ENCODE results near the gene SMARCB1. TPM values are rescaled to one million over a fixed set of nuclear protein-coding genes. Genes with fewer than 3 reads are reported as not detected.

The SMARCB1 gene
- total and polyA plus RNA-seq, 3 experiments from 2014 or later = 40.4 to 120 (median 113) TPM

GRCh38 chr22:23837496-23837859, 50.7 kb downstream of the SMARCB1 start:
- Histone ChIP-seq H3K4me1 (ENCODE audit: insufficient read depth, low read length) (peaks cover 11% of the 10 kb centered on the region), H3K36me3 (ENCODE audit: insufficient read depth, low read length) (no peaks in the 10 kb centered on the region), H3K9me3 (ENCODE audit: low read length) (no peaks in the 10 kb centered on the region), H3K27me3 (ENCODE audit: insufficient read depth, low read length, poor library complexity, severe bottlenecking) (no peaks in the 10 kb centered on the region), H3K4me3 (ENCODE audit: low read length) (no peak overlapping the region), H3K27ac (ENCODE audit: low read depth, low read length) (no peak overlapping the region)
- Mint-ChIP-seq H3K27me3 (peaks cover 0 to 2% of the 10 kb centered on the region in 2 donors), H3K27ac (peak overlapping the region in 3 of 8 donors; percentile 56 to 92 (median 68)), H3K4me3 (peak overlapping the region; percentile 43 to 92 (median 76)), H3K36me3 (peaks cover 0 to 24% (median 0%) of the 10 kb centered on the region in 3 donors), H3K4me1 (peaks cover 19 to 29% (median 19%) of the 10 kb centered on the region in 3 donors), H3K9me3 (no peaks in the 10 kb centered on the region)
- POLR2A ChIA-PET = interaction anchor here (1.5 kb wide), 1 partner anchor 20 kb away, joined by 7 read pairs; the partner anchor contains the start of gene SLC2A11
- DNase-seq = no peak
- CTCF ChIA-PET = interaction anchor here (3.0 kb wide), 1 partner anchor 12 kb away, joined by 14 read pairs; no protein-coding TSS in a partner anchor

DNA sequence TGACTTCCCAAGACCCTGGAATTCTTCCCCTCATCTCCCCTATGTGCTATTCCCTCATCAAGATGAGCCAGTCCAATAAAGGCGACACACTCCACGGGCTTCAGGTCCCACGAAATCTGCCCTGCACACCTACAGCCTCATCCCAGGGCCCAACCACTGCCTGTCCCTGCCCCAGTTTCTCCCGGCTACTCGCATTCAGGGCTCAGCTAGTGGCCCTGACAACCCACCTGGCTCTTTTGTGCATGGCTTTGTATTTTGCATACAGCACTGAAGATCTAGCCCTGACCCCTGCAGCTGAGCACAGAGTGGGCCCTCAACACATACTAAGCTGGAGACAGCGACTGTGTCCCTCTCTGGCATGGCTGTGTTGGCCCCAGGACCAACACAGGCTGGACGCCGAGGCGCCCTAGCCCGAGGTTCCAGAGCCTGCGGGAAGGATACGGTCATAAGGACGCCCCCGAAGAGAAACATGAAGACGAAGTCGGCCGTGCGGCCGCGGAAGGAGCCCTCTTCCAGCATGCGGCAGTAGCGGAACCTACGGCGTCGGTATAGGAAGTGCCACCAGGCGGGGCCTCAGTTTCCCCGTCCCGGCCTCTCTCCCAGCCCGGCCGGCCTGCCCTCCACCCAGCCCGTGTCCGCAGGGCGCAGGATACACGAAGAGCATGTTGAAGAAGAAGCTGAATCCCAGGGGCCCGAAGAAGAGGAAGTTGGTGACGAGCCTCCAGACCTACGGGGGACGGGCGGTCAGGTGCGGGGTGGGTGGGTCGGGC, 51.3 kb downstream of the SMARCB1 start:
- Histone ChIP-seq H3K4me1 (ENCODE audit: insufficient read depth, low read length) (peaks cover 11% of the 10 kb centered on the region), H3K4me3 (ENCODE audit: low read length) (peak overlapping the region; percentile 56), H3K9me3 (ENCODE audit: low read length) (no peaks in the 10 kb centered on the region), H3K27ac (ENCODE audit: low read depth, low read length) (no peak overlapping the region), H3K36me3 (ENCODE audit: insufficient read depth, low read length) (no peaks in the 10 kb centered on the region), H3K27me3 (ENCODE audit: insufficient read depth, low read length, poor library complexity, severe bottlenecking) (no peaks in the 10 kb centered on the region)
- DNase-seq = no peak
- H3K36me3 Mint-ChIP-seq = peaks cover 0 to 23% (median 0%) of the 10 kb centered on the region in 3 donors
- H3K4me1 Mint-ChIP-seq = peaks cover 19 to 29% (median 19%) of the 10 kb centered on the region in 3 donors
- H3K27me3 Mint-ChIP-seq = peaks cover 0 to 2% of the 10 kb centered on the region in 2 donors
- ChIA-PET POLR2A (interaction anchor here (0.6 to 1.5 kb wide), 2 partner anchors 19 to 56 kb away, joined by 3 to 7 read pairs; partner anchors contain the start of genes MIF and SLC2A11), CTCF (interaction anchor here (3.0 kb wide), 1 partner anchor 11 kb away, joined by 14 read pairs; no protein-coding TSS in a partner anchor)
- H3K27ac Mint-ChIP-seq = peak overlapping the region; percentile 56 to 98 (median 89)
- H3K9me3 Mint-ChIP-seq = no peaks in the 10 kb centered on the region
- peak overlapping the region; percentile 76 to 93 (median 91) for H3K4me3 Mint-ChIP-seq

GRCh38 chr22:23838681-23839468, 52.1 kb downstream of the SMARCB1 start, which contains the start of gene DERL3:
Gene DERL3 (minus strand): TSS chr22:23839006. CDS start chr22:23838987, 19 bp downstream.
- Mint-ChIP-seq H3K9me3 (no peaks in the 10 kb centered on the region), H3K36me3 (peaks cover 0 to 18% (median 0%) of the 10 kb centered on the region in 3 donors), H3K4me1 (peaks cover 19 to 29% (median 19%) of the 10 kb centered on the region in 3 donors), H3K4me3 (peak within 1 kb of the TSS; percentile 76 to 93 (median 91)), H3K27me3 (peaks cover 0 to 2% of the 10 kb centered on the region in 2 donors), H3K27ac (peak within 1 kb of the TSS; percentile 67 to 98 (median 94))
- ChIA-PET POLR2A (interaction anchor here (1.5 kb wide), 1 partner anchor 18 kb away, joined by 7 read pairs; the partner anchor contains the start of gene SLC2A11), CTCF (interaction anchor here (1.3 to 3.0 kb wide), 2 partner anchors 11 kb away, joined by 4 to 14 read pairs; no protein-coding TSS in a partner anchor)
- Histone ChIP-seq H3K4me1 (ENCODE audit: insufficient read depth, low read length) (peaks cover 11% of the 10 kb centered on the region), H3K9me3 (ENCODE audit: low read length) (no peaks in the 10 kb centered on the region), H3K27me3 (ENCODE audit: insufficient read depth, low read length, poor library complexity, severe bottlenecking) (no peaks in the 10 kb centered on the region), H3K27ac (ENCODE audit: low read depth, low read length) (no peak within 1 kb of the TSS), H3K36me3 (ENCODE audit: insufficient read depth, low read length) (no peaks in the 10 kb centered on the region), H3K4me3 (ENCODE audit: low read length) (peak within 1 kb of the TSS; percentile 67)
- peak; percentile 89 to 96 (median 92) for DNase-seq

DNA sequence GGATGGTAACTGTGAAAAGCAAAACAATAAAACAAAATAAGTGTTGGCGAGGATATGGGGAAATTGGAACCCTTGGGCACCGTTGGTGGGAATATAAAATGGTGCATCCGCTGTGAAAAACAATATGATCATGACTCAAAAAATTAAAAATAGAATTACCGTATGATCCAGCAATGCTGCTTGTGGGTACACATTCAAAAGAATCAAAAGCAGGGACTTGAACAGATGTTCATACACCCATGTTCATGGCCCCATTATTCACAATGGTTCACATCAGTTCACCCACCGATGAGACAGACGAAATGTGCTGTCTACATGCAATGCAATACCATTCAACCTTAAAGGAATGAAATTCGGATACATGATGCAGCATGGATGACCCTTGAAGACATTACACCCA, 53.3 kb downstream of the SMARCB1 start:
- POLR2A ChIA-PET = no interaction called here
- Histone ChIP-seq H3K4me1 (ENCODE audit: insufficient read depth, low read length) (peaks cover 11% of the 10 kb centered on the region), H3K27me3 (ENCODE audit: insufficient read depth, low read length, poor library complexity, severe bottlenecking) (no peaks in the 10 kb centered on the region), H3K4me3 (ENCODE audit: low read length) (no peak overlapping the region), H3K9me3 (ENCODE audit: low read length) (no peaks in the 10 kb centered on the region), H3K36me3 (ENCODE audit: insufficient read depth, low read length) (no peaks in the 10 kb centered on the region), H3K27ac (ENCODE audit: low read depth, low read length) (no peak overlapping the region)
- H3K36me3 Mint-ChIP-seq = peaks cover 0 to 10% (median 0%) of the 10 kb centered on the region in 3 donors
- peak overlapping the region in 5 of 7 donors; percentile 34 to 93 (median 91) for H3K4me3 Mint-ChIP-seq
- no peaks in the 10 kb centered on the region for H3K9me3 Mint-ChIP-seq
- DNase-seq = no peak
- H3K27ac Mint-ChIP-seq = peak overlapping the region in 4 of 8 donors; percentile 17 to 68 (median 64)
- H3K27me3 Mint-ChIP-seq = peaks cover 0 to 2% of the 10 kb centered on the region in 2 donors
- H3K4me1 Mint-ChIP-seq = peaks cover 19 to 29% (median 19%) of the 10 kb centered on the region in 3 donors
- CTCF ChIA-PET = interaction anchor here (1.3 kb wide), 1 partner anchor 9 kb away, joined by 4 read pairs; no protein-coding TSS in a partner anchor

GRCh38 chr22:23841292-23841691, 54.5 kb downstream of the SMARCB1 start:
- Histone ChIP-seq H3K4me1 (ENCODE audit: insufficient read depth, low read length) (peaks cover 11% of the 10 kb centered on the region), H3K36me3 (ENCODE audit: insufficient read depth, low read length) (no peaks in the 10 kb centered on the region), H3K27ac (ENCODE audit: low read depth, low read length) (no peak overlapping the region), H3K4me3 (ENCODE audit: low read length) (no peak overlapping the region), H3K27me3 (ENCODE audit: insufficient read depth, low read length, poor library complexity, severe bottlenecking) (no peaks in the 10 kb centered on the region), H3K9me3 (ENCODE audit: low read length) (no peaks in the 10 kb centered on the region)
- Mint-ChIP-seq H3K27me3 (peaks cover 0 to 2% of the 10 kb centered on the region in 2 donors), H3K4me3 (peak overlapping the region in 2 of 7 donors; percentile 5 to 47), H3K36me3 (peaks cover 0 to 2% (median 0%) of the 10 kb centered on the region in 3 donors), H3K4me1 (peaks cover 19 to 29% (median 19%) of the 10 kb centered on the region in 3 donors), H3K9me3 (no peaks in the 10 kb centered on the region), H3K27ac (peak overlapping the region in 2 of 8 donors; percentile 18 to 68)
- POLR2A ChIA-PET = no interaction called here
- DNase-seq = no peak
- CTCF ChIA-PET = no interaction called here

- CTCF ChIA-PET = no interaction called here
- no peak overlapping the region for H3K27ac Mint-ChIP-seq
- H3K36me3 Mint-ChIP-seq = peaks cover 0 to 2% (median 0%) of the 10 kb centered on the region in 3 donors
- Histone ChIP-seq H3K36me3 (ENCODE audit: insufficient read depth, low read length) (no peaks in the 10 kb centered on the region), H3K9me3 (ENCODE audit: low read length) (no peaks in the 10 kb centered on the region), H3K27me3 (ENCODE audit: insufficient read depth, low read length, poor library complexity, severe bottlenecking) (no peaks in the 10 kb centered on the region), H3K4me3 (ENCODE audit: low read length) (no peak overlapping the region), H3K4me1 (ENCODE audit: insufficient read depth, low read length) (peaks cover 11% of the 10 kb centered on the region), H3K27ac (ENCODE audit: low read depth, low read length) (no peak overlapping the region)
- H3K4me3 Mint-ChIP-seq = peak overlapping the region in 1 of 7 donors; percentile 63
- H3K4me1 Mint-ChIP-seq = peaks cover 17 to 26% (median 19%) of the 10 kb centered on the region in 3 donors
- POLR2A ChIA-PET = no interaction called here
- peaks cover 0 to 2% of the 10 kb centered on the region in 2 donors for H3K27me3 Mint-ChIP-seq
- H3K9me3 Mint-ChIP-seq = no peaks in the 10 kb centered on the region
- no peak for DNase-seq
Observed at GRCh38 chr22:23841736-23842445, 55.1 kb downstream of the SMARCB1 start.

- H3K27ac Mint-ChIP-seq = no peak overlapping the region
- H3K27me3 Mint-ChIP-seq = peaks cover 0 to 2% of the 10 kb centered on the region in 2 donors
- no peaks in the 10 kb centered on the region for H3K36me3 ChIP-seq (ENCODE audit: insufficient read depth, low read length)
- peaks cover 17 to 22% (median 19%) of the 10 kb centered on the region in 3 donors for H3K4me1 Mint-ChIP-seq
- H3K27ac ChIP-seq (ENCODE audit: low read depth, low read length) = no peak overlapping the region
- DNase-seq = no peak
- CTCF ChIA-PET = interaction anchor here (0.7 kb wide), 1 partner anchor 117 kb away, joined by 3 read pairs; no protein-coding TSS in a partner anchor
- peaks cover 0 to 2% (median 0%) of the 10 kb centered on the region in 3 donors for H3K36me3 Mint-ChIP-seq
- H3K4me3 Mint-ChIP-seq = no peak overlapping the region
- H3K27me3 ChIP-seq (ENCODE audit: insufficient read depth, low read length, poor library complexity, severe bottlenecking) = no peaks in the 10 kb centered on the region
- H3K9me3 ChIP-seq (ENCODE audit: low read length) = no peaks in the 10 kb centered on the region
- no peak overlapping the region for H3K4me3 ChIP-seq (ENCODE audit: low read length)
- no peaks in the 10 kb centered on the region for H3K9me3 Mint-ChIP-seq
- H3K4me1 ChIP-seq (ENCODE audit: insufficient read depth, low read length) = peaks cover 11% of the 10 kb centered on the region
- POLR2A ChIA-PET = interaction anchor here (0.6 kb wide), 2 partner anchors 31 to 1064 kb away, joined by 3 to 6 read pairs; no protein-coding TSS in a partner anchor
Observed at GRCh38 chr22:23842599-23842998, 55.8 kb downstream of the SMARCB1 start.

All from CD8-positive, alpha-beta memory T cell (primary cell).